ENCODE measurements around the gene LRP8. TPM values are rescaled to one million over a fixed set of nuclear protein-coding genes. Genes with fewer than 3 reads are reported as not detected.

Gene LRP8
- total and polyA plus RNA-seq, 2 of the 13 experiments (the other 11 are each of a cell fraction or from before 2014, with no cell fraction given), result 17.3 to 17.4 TPM

DNA sequence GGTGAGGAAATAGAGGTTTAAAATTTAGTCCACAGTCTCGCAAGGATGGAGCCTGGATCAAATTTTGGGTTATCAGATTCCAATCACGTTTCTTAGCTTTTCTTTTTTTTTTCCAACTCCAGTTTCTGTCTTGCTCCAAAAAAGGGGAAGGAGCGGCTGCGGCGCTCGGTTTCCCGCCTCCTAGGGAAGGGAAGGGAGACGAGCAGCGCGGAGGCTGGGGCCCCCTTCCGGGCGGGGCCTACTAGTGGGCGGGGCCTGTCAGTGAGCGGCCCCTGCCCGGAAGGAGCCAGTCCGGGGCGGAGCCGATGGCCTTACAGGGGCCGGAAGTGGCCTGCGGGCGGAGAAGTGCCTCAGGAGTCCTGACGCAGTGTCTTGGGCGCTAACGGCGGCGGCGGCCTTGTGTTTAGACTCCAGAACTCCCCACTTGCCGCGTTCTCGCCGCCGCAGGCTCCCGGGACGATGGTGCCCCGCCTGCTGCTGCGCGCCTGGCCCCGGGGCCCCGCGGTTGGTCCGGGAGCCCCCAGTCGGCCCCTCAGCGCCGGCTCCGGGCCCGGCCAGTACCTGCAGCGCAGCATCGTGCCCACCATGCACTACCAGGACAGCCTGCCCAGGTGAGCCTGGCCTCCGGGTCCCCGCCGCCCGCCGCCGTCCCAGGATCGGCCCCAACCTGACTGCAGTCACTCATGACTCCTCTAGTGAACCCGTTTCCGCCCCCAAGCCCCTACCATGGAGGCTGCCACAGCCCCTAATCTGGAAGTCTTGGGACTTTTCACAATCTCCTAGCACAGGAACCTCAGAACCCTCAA lies 131.2 kb downstream of the LRP8 start, which contains the start of gene CPT2 (continued):
- no peak for TF ChIP-seq TFE3 (CRISPR knock-in tag; IDR thresholded peaks at IDR 0.05)
- TF ChIP-seq ZNF326 (CRISPR knock-in tag; IDR thresholded peaks at IDR 0.05; ENCODE audit: borderline replicate concordance), result no peak
- no peak for TF ChIP-seq AKAP8 (CRISPR knock-in tag; IDR thresholded peaks at IDR 0.05)
- TF ChIP-seq MAF1 (CRISPR knock-in tag; IDR thresholded peaks at IDR 0.05; ENCODE audit: borderline replicate concordance), result no peak
- no peak for TF ChIP-seq ZSCAN5A (CRISPR knock-in tag; IDR thresholded peaks at IDR 0.05; ENCODE audit: borderline replicate concordance)
- peak; percentile 54; the same call in 1 of the 2 replicates for TF ChIP-seq POGZ (CRISPR knock-in tag; IDR thresholded peaks at IDR 0.05)
- TF ChIP-seq YY1 (IDR thresholded peaks at IDR 0.05; ENCODE audit: insufficient read depth, insufficient replicate concordance, low read depth, low read length), result peak; percentile 53
- TF ChIP-seq ZNF614 (CRISPR knock-in tag; IDR thresholded peaks at IDR 0.05; ENCODE audit: borderline replicate concordance), result peak; percentile 27; the same call in 1 of the 2 replicates
- TF ChIP-seq, protein P1, sequence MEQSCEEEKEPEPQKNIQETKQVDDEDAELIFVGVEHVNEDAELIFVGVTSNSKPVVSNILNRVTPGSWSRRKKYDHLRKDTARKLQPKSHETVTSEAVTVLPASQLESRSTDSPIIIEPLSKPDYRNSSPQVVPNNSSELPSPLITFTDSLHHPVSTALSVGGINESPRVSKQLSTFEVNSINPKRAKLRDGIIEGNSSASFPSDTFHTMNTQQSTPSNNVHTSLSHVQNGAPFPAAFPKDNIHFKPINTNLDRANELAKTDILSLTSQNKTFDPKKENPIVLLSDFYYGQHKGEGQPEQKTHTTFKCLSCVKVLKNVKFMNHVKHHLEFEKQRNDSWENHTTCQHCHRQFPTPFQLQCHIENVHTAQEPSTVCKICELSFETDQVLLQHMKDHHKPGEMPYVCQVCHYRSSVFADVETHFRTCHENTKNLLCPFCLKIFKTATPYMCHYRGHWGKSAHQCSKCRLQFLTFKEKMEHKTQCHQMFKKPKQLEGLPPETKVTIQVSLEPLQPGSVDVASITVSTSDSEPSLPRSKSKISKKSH (CRISPR knock-in tag; IDR thresholded peaks at IDR 0.05; ENCODE audit: borderline replicate concordance), result peak; percentile 67; the same call in 1 of the 2 replicates
- no peak for TF ChIP-seq RERE (CRISPR knock-in tag; IDR thresholded peaks at IDR 0.05; ENCODE audit: low read depth)
- TF ChIP-seq ZFP36L1 (CRISPR knock-in tag; IDR thresholded peaks at IDR 0.05), result no peak
- peak; percentile 50; the same call in 1 of the 2 replicates for TF ChIP-seq NFKB2 (CRISPR knock-in tag; IDR thresholded peaks at IDR 0.05; ENCODE audit: borderline replicate concordance)
- no peak for TF ChIP-seq SMAD3 (CRISPR knock-in tag; IDR thresholded peaks at IDR 0.05)
- TF ChIP-seq, protein P2, sequence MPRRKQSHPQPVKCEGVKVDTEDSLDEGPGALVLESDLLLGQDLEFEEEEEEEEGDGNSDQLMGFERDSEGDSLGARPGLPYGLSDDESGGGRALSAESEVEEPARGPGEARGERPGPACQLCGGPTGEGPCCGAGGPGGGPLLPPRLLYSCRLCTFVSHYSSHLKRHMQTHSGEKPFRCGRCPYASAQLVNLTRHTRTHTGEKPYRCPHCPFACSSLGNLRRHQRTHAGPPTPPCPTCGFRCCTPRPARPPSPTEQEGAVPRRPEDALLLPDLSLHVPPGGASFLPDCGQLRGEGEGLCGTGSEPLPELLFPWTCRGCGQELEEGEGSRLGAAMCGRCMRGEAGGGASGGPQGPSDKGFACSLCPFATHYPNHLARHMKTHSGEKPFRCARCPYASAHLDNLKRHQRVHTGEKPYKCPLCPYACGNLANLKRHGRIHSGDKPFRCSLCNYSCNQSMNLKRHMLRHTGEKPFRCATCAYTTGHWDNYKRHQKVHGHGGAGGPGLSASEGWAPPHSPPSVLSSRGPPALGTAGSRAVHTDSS (CRISPR knock-in tag; conservative IDR thresholded peaks at IDR 0.05), result no peak
- no peak for TF ChIP-seq SYNCRIP (IDR thresholded peaks at IDR 0.05; ENCODE audit: insufficient read depth, low read depth, low read length)
